ENCODE results near the gene ST6GALNAC3.

DNA sequence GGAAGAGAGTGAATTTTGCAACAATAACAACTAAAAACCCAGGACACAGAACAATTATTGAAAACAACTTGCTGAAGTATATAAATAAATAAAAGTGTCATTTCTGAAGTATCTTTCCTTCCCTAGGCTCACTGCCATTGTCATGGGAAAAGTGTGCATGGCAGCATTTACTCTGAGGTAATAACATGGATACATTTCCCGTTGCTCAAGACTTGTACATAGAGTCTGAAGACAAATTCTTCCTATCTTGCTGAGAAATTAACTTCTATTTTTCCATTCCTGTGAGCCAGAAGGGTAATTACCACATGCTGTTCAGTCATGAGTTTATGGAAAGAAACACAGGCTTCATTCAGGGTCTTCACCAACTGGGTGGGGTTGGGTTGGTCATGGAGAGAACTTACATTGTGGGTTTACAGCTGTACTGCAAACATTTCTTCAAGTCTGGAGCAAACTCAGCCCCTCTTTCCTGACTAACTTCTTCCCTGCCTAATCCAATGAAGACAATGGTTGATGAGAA lies 32.2 kb downstream of the ST6GALNAC3 start:
- TF ChIP-seq POLR2A (IDR thresholded peaks at IDR 0.05), result no peak
- TF ChIP-seq CTCF (IDR thresholded peaks at IDR 0.05), result no peak
